Activated CD8-positive, alpha-beta memory T cell treated with anti-CD3 and anti-CD28 coated beads, Interleukin-2, amount 10 ng/mL, durations not matched to agents 7 days and 5 days (primary cell): ENCODE data around the gene TSPAN2. TPM values are rescaled to one million over a fixed set of nuclear protein-coding genes. Genes with fewer than 3 reads are reported as not detected.

Experiments
- ATAC-seq: fragments of 150-1000 bp; cut with Tn5 transposase; one replicate; pipeline ENCODE4 v1.10.0; 2021; ENCODE audit warnings: moderate library complexity
- CTCF ChIA-PET: fragments of 350-600 bp; sonication (Branson Sonifier 250); formaldehyde crosslinking; loops from one replicate; lab custom pipeline; 2021; ENCODE audit warnings: antibody characterized with exemption; lab: Charles Lee
- DNase-seq: peaks from one replicate; pipeline ENCODE4 v3.0.0-alpha.2; 2020
- H3K27ac Mint-ChIP-seq: one replicate; pipeline ENCODE4 v1.8.0; 2021; ENCODE audit warnings: mild to moderate bottlenecking, mixed read lengths
- H3K27me3 Mint-ChIP-seq: one replicate; pipeline ENCODE4 v1.8.0; 2021; ENCODE audit warnings: mixed read lengths
- H3K36me3 Mint-ChIP-seq: one replicate; pipeline ENCODE4 v1.8.0; 2021; ENCODE audit warnings: mild to moderate bottlenecking, mixed read lengths
- H3K4me1 Mint-ChIP-seq: one replicate; pipeline ENCODE4 v1.8.0; 2021; ENCODE audit warnings: mixed read lengths
- H3K4me3 Mint-ChIP-seq: one replicate; pipeline ENCODE4 v1.8.0; 2021; ENCODE audit warnings: mild to moderate bottlenecking, moderate library complexity, mixed read lengths
- H3K9me3 Mint-ChIP-seq: one replicate; pipeline ENCODE4 v1.8.0; 2022; ENCODE audit warnings: low read depth, mixed read lengths
- total RNA-seq, 2 experiments: library from RNA; stranded (reverse); gene quantifications; one replicate each; pipeline ENCODE4 v1.2.3, GENCODE V29; 2021

TSPAN2 gene
- total RNA-seq, 2 experiments from 2014 or later: 1.2 to 2.3 TPM

DNA sequence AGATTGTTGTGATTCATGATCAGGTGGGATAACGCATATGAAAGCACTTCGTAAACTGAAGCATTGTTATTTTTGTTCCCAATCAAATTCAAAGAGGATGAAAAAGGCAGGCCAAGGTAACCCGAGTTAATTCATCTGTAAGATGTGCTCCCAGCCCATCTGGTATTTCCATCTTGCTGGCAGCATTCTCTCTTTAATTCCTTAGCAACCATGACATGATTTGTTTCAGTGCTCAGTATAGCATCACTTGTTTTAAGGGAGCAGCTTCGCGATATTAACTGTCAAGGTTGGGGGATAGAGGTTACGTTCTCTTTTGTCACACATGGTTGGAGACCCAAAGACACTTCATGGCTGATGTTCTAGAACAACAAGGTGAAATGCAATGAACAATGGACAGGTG lies 6.4 kb downstream of the TSPAN2 start:
- H3K4me1 Mint-ChIP-seq: peaks cover 5% of the 10 kb centered on the region
- DNase-seq (no peak), ATAC-seq (no peak)
- no peaks in the 10 kb centered on the region for H3K9me3 Mint-ChIP-seq
- H3K4me3 Mint-ChIP-seq: no peak overlapping the region
- CTCF ChIA-PET: interaction anchor here (1.6 kb wide), 2 partner anchors 12 to 30 kb away, joined by 3 to 4 read pairs; no protein-coding TSS in a partner anchor
- H3K27me3 Mint-ChIP-seq: peaks cover 4% of the 10 kb centered on the region
- H3K36me3 Mint-ChIP-seq: no peaks in the 10 kb centered on the region
- H3K27ac Mint-ChIP-seq: no peak overlapping the region

DNA sequence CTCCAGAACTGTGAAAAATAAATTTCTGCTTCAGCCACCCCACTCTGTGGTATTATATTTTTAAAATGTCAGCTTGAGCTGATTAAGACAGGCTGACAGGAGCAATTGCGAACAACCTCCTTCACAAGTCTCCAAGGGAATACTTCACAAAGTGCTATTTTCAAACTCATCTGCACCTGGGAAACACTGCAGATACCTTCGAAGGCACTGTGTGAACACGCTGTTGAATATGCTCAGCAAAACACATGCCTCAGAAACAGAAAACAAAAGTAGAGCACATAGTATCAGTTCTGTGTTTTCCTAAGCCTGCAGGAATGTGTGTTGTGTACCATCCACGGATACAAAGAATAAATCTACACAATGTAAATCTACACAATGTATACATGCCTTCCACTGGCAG lies 10.6 kb downstream of the TSPAN2 start:
- H3K36me3 Mint-ChIP-seq: no peaks in the 10 kb centered on the region
- H3K27me3 Mint-ChIP-seq: peaks cover 12% of the 10 kb centered on the region
- ATAC-seq (no peak), DNase-seq (no peak)
- CTCF ChIA-PET: no interaction called here
- H3K27ac Mint-ChIP-seq: no peak overlapping the region
- H3K9me3 Mint-ChIP-seq: no peaks in the 10 kb centered on the region
- H3K4me1 Mint-ChIP-seq: peaks cover 3% of the 10 kb centered on the region
- no peak overlapping the region for H3K4me3 Mint-ChIP-seq

DNA sequence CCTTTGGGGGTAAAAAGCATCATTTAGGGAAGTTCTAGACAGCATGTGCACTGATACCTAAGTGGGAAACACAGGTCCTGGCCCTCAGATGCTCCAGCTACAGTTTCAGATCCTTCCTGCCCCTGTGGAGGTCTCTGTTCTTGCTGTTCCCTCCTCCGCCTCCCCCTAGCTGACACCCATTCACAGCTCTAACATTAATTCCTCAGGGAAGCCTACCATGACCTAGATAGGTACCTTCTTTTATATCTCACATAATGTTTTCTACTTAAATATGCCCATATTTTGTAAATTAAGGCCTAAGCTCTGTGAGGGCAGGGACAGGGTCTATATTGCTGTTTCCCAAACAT lies 11.3 kb downstream of the TSPAN2 start:
- no peak for DNase-seq
- H3K9me3 Mint-ChIP-seq: no peaks in the 10 kb centered on the region
- no peak for ATAC-seq
- no peak overlapping the region for H3K4me3 Mint-ChIP-seq
- peaks cover 10% of the 10 kb centered on the region for H3K4me1 Mint-ChIP-seq
- no peak overlapping the region for H3K27ac Mint-ChIP-seq
- no peaks in the 10 kb centered on the region for H3K36me3 Mint-ChIP-seq
- H3K27me3 Mint-ChIP-seq: peaks cover 12% of the 10 kb centered on the region
- CTCF ChIA-PET: no interaction called here

DNA sequence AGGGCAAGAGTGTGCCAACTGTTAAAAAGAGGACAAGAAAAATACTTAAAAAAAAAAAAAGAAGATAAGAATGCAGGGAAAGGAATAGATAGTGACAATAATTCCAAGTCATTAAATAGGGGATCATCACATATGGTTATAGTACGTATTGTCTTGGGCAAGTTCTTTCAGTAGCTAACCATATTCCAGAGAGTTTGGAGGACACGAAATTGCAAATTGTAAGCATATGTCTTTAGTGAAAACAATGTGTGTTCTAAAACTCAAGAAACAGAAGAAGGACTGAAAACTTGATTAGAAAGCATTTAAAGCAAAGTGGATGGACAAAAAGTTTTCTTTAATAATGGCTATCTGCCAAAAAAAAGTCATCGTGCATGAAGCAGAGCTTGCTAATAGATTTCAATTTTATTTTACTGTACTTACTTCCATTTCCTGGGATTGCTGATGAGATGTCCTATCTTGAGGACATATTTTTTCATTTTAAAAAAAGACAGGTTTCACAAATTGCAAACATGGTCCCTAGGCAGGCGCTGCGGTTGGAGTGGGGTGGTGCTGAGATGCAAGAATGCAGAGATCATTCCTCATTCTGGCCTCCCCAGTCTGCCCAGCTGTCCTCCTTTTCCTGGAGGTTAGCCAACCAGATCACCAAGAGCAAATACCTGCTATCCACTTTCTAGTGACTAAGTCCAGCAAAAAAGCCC lies 11.9 kb downstream of the TSPAN2 start:
- CTCF ChIA-PET: interaction anchor here (0.7 kb wide), 1 partner anchor 239 kb away, joined by 3 read pairs; no protein-coding TSS in a partner anchor
- Mint-ChIP-seq H3K27ac (no peak overlapping the region), H3K4me1 (peaks cover 10% of the 10 kb centered on the region), H3K9me3 (no peaks in the 10 kb centered on the region), H3K4me3 (no peak overlapping the region), H3K36me3 (no peaks in the 10 kb centered on the region), H3K27me3 (peaks cover 12% of the 10 kb centered on the region)
- ATAC-seq (no peak), DNase-seq (no peak)

DNA sequence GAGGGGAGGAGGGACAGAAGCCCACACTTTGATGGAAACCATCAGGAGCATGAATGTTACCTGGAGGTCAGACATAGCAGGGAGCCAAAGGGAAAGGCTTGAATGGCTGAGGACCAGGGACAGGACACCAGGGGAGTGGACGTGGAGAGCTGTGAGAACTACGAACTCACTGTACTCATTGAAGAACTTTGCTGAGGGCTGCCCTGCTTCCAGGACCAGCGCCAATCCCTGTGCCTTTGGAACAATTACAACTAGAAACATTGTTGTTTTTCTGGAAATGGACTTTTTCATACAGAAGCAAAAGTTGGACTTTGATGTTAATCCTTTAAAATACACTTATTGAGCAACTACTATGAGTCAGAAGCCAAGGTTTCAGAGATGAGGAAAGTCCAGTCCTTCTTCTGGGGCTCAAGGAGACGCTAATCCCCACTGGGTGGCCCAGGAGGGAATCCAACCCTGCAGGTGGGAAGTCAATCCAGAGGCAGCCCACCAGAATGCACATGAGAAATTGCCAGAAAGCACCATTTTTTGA lies 12.9 kb downstream of the TSPAN2 start:
- Mint-ChIP-seq H3K27ac (no peak overlapping the region), H3K9me3 (no peaks in the 10 kb centered on the region), H3K4me1 (peaks cover 18% of the 10 kb centered on the region), H3K27me3 (peaks cover 12% of the 10 kb centered on the region), H3K36me3 (no peaks in the 10 kb centered on the region), H3K4me3 (no peak overlapping the region)
- no peak for ATAC-seq
- CTCF ChIA-PET: interaction anchor here (0.7 kb wide), 1 partner anchor 238 kb away, joined by 3 read pairs; no protein-coding TSS in a partner anchor
- DNase-seq: no peak

DNA sequence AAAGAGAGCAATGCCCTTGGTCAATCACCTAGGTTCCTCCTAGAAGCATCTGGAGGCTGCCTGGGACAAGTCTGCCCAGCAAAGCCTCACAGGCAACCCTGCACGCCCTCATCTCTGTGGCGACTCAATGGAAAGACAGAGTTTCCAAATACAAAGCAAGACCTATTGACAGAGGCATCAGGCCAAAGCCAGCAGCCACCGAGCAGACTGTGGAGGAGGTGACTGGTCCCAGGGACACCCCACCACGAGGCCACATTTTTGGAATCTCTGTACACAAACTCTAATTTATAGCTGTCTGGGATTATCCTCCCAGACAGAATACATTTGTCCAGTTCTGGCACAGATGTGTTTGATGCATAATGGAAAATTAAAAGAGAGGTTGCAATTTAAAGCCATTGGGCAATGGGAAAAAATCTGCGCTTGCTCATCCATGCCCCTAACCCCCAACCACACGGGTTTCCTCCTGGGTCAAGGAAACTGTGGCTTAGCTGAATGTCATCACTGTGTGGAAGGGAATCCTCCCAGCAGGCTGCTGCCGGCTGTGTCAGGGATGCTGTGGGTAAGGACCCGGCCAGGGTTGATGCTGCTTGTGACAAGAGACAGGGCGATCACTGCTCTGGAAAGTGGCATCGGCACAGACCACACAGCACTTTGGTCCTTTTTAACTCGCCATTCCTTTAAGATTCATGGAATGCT lies 14.3 kb downstream of the TSPAN2 start:
- Mint-ChIP-seq H3K27ac (no peak overlapping the region), H3K9me3 (no peaks in the 10 kb centered on the region), H3K36me3 (no peaks in the 10 kb centered on the region), H3K4me3 (no peak overlapping the region), H3K4me1 (peaks cover 18% of the 10 kb centered on the region), H3K27me3 (peaks cover 12% of the 10 kb centered on the region)
- CTCF ChIA-PET: no interaction called here
- peak; percentile 33 for ATAC-seq
- no peak for DNase-seq

DNA sequence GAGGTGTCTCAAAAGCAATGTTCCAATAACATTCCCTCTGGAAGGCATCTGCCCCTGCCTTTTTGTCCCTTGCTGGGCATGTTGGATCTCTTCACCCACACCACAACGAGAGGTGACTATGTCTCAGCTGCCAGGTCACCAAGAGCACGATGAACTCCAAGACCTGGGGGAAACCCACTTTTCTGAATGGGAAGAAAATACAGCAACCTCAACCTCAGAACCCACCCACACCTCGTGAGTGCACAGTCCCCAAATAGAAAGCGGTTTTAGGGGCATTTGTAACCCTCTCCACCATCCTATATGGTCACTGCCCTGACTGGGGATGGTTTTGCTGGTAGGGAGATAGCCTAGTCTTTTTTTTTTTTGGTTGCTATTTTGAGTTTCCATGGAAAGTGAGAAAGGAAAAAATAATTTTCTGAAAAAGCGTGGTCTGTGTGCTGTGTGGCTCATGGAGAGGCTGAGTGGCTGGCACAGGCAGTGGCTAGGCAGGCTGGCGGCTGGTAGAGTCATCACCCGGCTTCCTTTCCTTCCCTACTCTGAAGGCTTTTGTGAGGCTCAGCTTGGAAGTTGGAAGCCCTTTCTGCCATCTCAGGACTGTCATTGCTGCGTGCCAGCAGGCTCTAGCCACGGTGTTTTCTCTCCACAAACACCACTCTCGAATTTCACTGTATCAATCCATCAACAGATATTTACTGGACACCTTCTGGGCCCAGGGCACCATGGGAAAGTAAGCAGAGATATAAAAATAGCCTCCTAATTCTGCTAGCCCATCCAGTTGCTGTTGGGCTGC lies 15.8 kb downstream of the TSPAN2 start:
- Mint-ChIP-seq H3K27me3 (peaks cover 12% of the 10 kb centered on the region), H3K27ac (no peak overlapping the region), H3K9me3 (no peaks in the 10 kb centered on the region), H3K36me3 (no peaks in the 10 kb centered on the region), H3K4me3 (no peak overlapping the region), H3K4me1 (peaks cover 18% of the 10 kb centered on the region)
- DNase-seq (no peak), ATAC-seq (no peak)
- CTCF ChIA-PET: interaction anchor here (2.2 kb wide), 1 partner anchor 21 kb away, joined by 10 read pairs; no protein-coding TSS in a partner anchor

DNA sequence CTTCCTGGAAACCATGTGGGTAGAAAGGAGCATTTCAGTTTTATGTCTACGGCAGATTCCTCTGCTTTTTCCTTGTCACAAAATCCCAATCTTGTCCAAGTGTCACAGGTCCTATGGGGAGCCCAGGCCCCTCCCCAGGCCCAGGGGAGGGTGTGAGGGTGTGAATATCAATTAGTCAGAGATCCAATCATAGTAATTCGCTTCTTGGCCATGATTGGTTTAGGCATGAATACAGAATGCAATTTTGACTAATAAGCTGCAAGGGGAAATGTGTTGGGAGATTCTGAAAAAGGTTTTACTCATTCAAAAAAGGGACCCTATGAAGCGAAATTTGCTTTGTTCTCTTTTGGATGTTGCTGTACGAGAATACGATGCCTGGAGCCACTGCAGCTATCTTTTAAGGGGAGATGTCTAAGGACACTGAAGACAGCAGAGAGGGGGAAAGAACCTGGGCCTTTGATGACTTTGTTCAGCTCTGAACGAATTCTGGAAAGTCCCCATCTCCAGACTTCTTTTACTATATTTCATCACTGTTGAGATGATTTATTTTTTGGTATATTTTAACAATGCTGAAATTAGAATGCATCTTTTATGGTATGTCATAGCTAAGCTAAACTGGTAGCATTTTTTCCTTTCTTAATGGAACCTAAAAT lies 18.2 kb downstream of the TSPAN2 start:
- ATAC-seq: no peak
- no peaks in the 10 kb centered on the region for H3K9me3 Mint-ChIP-seq
- CTCF ChIA-PET: interaction anchor here (0.9 to 2.6 kb wide), 6 partner anchors 11 to 41 kb away, joined by 3 to 10 read pairs (median 4); no protein-coding TSS in a partner anchor
- H3K36me3 Mint-ChIP-seq: no peaks in the 10 kb centered on the region
- no peak overlapping the region for H3K27ac Mint-ChIP-seq
- no peak for DNase-seq
- no peak overlapping the region for H3K4me3 Mint-ChIP-seq
- H3K27me3 Mint-ChIP-seq: peaks cover 10% of the 10 kb centered on the region
- H3K4me1 Mint-ChIP-seq: peaks cover 18% of the 10 kb centered on the region

DNA sequence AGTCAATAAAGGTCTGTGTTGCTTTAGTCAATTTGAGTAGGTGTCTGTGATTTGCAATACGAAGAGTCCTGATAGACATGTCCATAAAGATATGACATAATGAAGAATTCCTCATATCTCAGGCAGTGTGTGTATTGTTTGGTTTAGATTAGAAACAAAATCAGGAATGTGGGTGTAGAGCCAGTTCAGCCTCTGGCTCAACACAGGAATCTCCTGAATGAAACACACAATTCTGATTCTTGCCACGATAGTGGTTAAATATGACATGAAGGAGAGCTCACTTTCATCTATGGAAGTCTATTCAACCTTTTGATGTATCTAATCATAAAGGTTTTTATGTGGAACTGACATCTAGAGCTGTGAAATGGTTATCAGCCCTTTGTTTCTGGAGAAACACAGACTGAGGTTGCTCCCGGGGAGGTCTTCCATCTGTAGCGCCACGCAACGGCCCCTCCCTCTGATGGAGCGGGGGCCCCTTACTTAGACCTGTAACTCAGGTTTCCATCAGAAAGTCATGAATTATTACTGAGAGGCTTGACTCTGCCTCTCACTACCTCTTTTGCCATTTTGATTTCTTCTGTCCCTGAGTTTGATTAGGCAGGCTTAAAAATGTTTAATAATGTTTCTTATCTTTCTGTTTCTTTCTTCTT lies 19.5 kb downstream of the TSPAN2 start:
- no peaks in the 10 kb centered on the region for H3K9me3 Mint-ChIP-seq
- H3K4me3 Mint-ChIP-seq: no peak overlapping the region

DNA sequence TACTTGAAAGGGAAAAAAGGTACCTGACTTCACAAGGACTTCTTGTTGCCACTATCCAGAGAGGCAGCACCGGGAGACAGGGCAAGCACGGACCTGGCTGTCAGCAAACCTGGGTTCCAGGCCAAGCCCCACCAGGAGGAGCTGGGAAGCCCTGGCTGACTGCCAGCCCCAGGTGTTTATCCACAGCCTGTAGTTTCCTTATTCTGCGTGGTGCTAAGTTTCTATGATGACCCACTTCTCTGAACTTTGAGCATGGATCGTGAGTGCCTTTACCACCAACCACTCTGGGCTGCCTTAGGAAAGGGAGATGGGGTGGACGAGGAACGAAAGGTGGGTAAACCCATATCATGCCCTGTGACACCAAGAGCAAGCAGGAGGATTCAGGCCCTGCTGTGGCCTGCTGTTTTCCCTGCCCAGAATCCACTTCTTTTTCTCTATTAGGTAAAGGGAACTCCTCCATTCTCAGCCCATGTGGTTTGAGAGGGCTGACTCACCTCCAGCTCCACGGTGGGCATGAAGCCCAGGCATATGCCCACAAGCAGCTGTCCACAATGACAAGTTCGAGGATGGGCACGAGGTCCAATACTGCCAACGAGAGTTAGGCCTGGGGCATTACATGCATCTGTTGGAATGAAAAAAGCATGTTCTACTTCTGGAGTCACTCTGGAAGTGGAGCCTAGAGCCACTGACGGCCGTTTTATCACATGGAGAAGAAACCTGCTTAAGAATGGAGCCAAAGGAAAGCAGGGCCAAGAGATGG lies 20.3 kb downstream of the TSPAN2 start:
- no peak overlapping the region for H3K4me3 Mint-ChIP-seq
- H3K27ac Mint-ChIP-seq: no peak overlapping the region
- peaks cover 27% of the 10 kb centered on the region for H3K4me1 Mint-ChIP-seq
- DNase-seq (no peak), ATAC-seq (no peak)
- H3K27me3 Mint-ChIP-seq: no peaks in the 10 kb centered on the region
- no peaks in the 10 kb centered on the region for H3K9me3 Mint-ChIP-seq
- CTCF ChIA-PET: no interaction called here
- H3K36me3 Mint-ChIP-seq: no peaks in the 10 kb centered on the region

More for the DNA sequence above, 19.5 kb downstream of the TSPAN2 start:
- Mint-ChIP-seq H3K36me3 (no peaks in the 10 kb centered on the region), H3K27me3 (peaks cover 4% of the 10 kb centered on the region), H3K4me1 (peaks cover 21% of the 10 kb centered on the region), H3K27ac (no peak overlapping the region)
- no peak for DNase-seq
- ATAC-seq: no peak
- CTCF ChIA-PET: no interaction called here

DNA sequence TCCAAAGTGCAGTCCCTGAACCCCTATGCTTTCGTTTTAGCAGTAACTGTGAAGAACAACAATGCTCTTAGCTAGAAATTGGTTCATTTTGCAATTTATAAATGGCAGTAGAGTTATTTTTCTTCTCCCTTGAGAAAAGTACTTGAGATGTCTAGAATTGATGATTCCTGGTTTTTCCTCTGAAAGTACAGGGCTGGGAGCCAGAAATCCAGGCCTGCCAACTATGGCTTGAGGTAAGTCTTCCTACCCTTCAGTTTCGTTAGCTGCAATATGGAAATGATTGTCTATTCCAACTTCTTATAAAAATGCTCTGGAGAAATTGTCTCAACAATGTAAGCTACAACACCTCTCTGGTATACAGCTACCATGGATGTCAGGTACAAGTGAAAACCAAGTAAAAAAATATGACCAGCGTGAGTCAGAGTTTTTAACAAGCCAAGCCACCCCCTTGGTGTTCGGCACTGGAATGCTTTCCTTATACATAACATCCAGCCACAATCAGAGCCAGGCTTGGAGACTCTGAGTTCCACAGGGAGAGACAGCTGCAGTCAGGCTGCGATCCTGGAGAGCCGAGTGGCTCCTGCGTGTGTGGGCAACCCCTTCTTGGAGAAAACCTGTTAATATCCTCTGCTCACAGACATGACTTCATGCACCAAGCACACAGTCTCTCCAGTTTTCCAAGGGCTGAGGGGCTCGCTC lies 22.0 kb downstream of the TSPAN2 start:
- DNase-seq: no peak
- Mint-ChIP-seq H3K27ac (no peak overlapping the region), H3K36me3 (peaks cover 6% of the 10 kb centered on the region), H3K9me3 (no peaks in the 10 kb centered on the region), H3K4me3 (no peak overlapping the region), H3K27me3 (no peaks in the 10 kb centered on the region), H3K4me1 (peaks cover 33% of the 10 kb centered on the region)
- CTCF ChIA-PET: interaction anchor here (3.1 kb wide), 1 partner anchor 14 kb away, joined by 9 read pairs; no protein-coding TSS in a partner anchor
- no peak for ATAC-seq
